HG03571 (cell line): Measurements from ENCODE around the gene DCT.

Source experiments
- ATAC-seq: cut with Tn5 transposase; IDR thresholded peaks from one replicate; pipeline ENCODE4 v1.9.1; 2021; ENCODE audit not compliant: unreplicated experiment

Gene DCT

DNA sequence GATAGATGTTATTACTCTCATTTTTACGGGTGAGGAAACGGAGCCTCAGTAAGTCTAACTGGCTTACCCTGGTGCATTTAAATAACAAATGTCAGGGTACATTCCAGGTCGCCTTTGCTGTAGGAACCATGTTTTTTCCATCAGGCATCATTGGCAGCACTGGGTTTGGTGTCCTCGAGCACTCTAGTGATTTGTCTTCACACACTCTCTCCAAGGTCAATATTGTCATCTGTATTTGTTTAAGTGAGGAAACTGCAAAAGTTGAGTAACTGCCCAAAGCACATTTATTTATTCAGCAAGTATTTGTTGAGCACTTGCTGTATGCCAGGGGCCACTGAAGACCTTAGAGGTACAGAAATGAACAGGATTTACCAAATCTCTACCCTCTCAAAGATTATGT is 78.6 kb downstream of the DCT start:
- no peak for ATAC-seq

DNA sequence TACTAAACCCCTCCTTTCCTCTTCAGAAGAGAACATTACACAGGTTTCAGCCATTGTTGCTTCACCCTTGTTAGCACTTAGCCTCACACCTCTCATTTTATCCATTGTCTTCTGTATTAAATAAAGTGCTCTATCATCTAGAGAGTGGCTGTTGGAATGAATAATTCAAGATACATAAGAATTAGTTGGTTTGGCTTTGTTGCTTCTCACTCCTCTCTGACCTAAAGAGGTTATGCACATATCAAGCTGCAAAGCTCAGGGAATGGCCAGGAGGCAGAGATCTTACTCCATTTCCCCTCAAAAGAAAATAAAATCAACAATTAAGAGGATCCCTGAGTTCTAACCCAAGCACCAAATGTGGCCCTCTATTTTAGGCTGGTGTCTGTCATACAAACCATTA is 79.7 kb downstream of the DCT start:
- no peak for ATAC-seq

GRCh38 chr13:94395860-94396259 is 83.6 kb downstream of the DCT start:
- ATAC-seq: no peak

DNA sequence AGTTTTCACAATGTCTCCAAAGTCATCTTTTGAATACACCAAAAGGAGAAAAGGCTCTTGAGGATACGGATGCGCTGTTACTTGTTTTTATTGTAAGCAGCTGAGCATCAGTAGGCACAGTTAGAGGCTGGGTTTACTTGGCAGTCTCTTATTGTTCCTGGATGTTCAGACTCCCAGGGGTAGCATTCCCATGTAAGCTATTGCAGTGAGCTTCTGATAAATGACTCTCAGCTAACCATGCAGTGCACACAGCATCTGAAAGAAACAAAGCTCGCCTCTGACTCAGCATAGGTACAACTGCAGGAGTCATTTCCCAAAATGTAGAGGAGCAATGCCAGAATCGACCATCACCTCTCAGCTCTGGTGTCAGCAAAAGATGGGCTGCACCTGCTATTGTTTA is 84.8 kb downstream of the DCT start:
- ATAC-seq: no peak

DNA sequence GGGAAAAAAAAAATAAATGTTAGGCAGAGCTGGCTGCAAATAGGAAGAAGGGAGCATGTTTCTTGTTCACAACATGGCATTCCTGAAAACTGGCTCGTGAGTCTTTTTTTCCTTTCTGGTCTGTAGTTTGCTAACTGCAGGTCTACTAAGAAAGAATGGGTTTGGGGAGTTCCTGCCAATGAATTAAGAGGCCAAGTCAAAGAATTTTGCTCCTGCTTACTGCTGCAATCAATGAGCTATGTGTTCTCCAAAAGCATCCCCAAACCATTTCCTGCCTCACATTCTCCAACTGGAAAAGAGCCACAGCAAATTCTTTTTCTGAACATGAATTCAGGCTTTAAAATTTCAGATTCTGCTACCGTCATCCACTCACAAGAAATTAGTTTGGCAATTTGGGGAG is 88.6 kb downstream of the DCT start:
- no peak for ATAC-seq

GRCh38 chr13:94389604-94390351 is 89.7 kb downstream of the DCT start:
- no peak for ATAC-seq

DNA sequence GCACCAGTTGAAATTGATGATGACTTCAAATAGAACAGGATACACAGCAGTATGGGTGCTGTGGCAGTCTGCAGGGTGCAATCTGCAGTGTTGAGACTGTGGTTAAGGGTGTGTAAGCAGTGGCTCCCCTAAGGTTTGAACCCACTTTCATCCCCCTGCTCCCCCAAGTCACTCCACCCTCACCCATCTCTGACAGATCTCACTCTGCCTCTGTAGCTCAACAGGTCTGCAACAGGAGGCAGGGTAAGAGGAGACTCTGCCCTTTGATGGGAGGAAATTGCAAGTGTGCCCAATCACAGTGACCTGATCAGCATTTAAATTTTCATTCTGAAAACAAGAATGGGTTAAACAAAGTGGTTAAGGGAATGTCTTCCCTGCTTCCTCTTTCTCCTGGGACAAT is 92.4 kb downstream of the DCT start:
- no peak for ATAC-seq
